Tibial nerve (tissue), 4 donors: ENCODE measurements around the gene COX19. TPM values are rescaled to one million over a fixed set of nuclear protein-coding genes. Genes with fewer than 3 reads are reported as not detected.

Experiments
- DNase-seq, 2 donors: peaks; one replicate each; pipeline ENCODE4 v3.0.0-alpha.2; 2019; ENCODE audit warnings: low spot score in 2 of 2
- H3K27ac ChIP-seq, 4 donors: fragments of 200-600 bp; sonication (generic) in 3 of 4; one replicate each; pipeline ENCODE4 v1.5.1; 2017 to 2019; ENCODE audit warnings: mild to moderate bottlenecking in 1 of 4
- H3K27me3 ChIP-seq, 2 donors: fragments of 200-600 bp; sonication (generic) in 1 of 2; one replicate each; pipeline versions ENCODE4 v1.5.1 to v1.6.0; 2017 to 2019
- H3K36me3 ChIP-seq, 3 donors: fragments of 200-600 bp; sonication (generic); one replicate each; pipeline ENCODE4 v1.5.1; 2018 to 2019
- H3K4me1 ChIP-seq, 4 donors: fragments of 200-600 bp; sonication (generic) in 3 of 4; one replicate each; pipeline ENCODE4 v1.5.1; 2017 to 2019
- H3K4me3 ChIP-seq, 4 donors: fragments of 200-600 bp; sonication (generic) in 3 of 4; one replicate each; pipeline ENCODE4 v1.5.1; 2017 to 2019; ENCODE audit warnings: mild to moderate bottlenecking in 1 of 4, moderate library complexity in 1 of 4
- H3K9me3 ChIP-seq, 4 donors: fragments of 200-600 bp; sonication (generic) in 3 of 4; one replicate each; pipeline ENCODE4 v1.5.1; 2017 to 2019
- EP300 ChIP-seq, 2 donors: sonication (generic); formaldehyde crosslinking; IDR thresholded peaks; one replicate each; pipeline ENCODE4 v1.6.1; 2017; ENCODE audit warnings: antibody characterized with exemption in 2 of 2, mild to moderate bottlenecking in 1 of 2
- POLR2A ChIP-seq, 2 donors: fragments of 450-650 bp; IDR thresholded peaks; one replicate each; pipeline ENCODE4 v1.6.1; 2017; ENCODE audit warnings: antibody characterized with exemption in 2 of 2, mild to moderate bottlenecking in 2 of 2, moderate library complexity in 2 of 2
- WGBS, 2 donors: methylation state at CpG; one replicate each; pipeline ENCODE4 v1.1.5; 2018; 5-methylcytosine and 5-hydroxymethylcytosine counted together
- total RNA-seq, 4 donors: library from RNA; depleted of rRNA; stranded (reverse); fragments of >200 nt; gene quantifications; one replicate each; pipeline ENCODE4 v1.1.0, GENCODE V29; 2016
- TF ChIP-seq, protein P1 (sequence below), 5 experiments: fragments of 200-600 bp in 3 of 5; fragments of 450-650 bp in 2 of 5; sonication (generic) in 3 of 5; IDR thresholded peaks; one replicate each; pipeline ENCODE4 v1.5.1; 2016 to 2019; ENCODE audit warnings: antibody characterized with exemption in 5 of 5, mild to moderate bottlenecking in 3 of 5, moderate library complexity in 2 of 5

The COX19 gene
- total RNA-seq, 4 donors from 2014 or later = 10.8 to 21.3 (median 11.2) TPM

DNA sequence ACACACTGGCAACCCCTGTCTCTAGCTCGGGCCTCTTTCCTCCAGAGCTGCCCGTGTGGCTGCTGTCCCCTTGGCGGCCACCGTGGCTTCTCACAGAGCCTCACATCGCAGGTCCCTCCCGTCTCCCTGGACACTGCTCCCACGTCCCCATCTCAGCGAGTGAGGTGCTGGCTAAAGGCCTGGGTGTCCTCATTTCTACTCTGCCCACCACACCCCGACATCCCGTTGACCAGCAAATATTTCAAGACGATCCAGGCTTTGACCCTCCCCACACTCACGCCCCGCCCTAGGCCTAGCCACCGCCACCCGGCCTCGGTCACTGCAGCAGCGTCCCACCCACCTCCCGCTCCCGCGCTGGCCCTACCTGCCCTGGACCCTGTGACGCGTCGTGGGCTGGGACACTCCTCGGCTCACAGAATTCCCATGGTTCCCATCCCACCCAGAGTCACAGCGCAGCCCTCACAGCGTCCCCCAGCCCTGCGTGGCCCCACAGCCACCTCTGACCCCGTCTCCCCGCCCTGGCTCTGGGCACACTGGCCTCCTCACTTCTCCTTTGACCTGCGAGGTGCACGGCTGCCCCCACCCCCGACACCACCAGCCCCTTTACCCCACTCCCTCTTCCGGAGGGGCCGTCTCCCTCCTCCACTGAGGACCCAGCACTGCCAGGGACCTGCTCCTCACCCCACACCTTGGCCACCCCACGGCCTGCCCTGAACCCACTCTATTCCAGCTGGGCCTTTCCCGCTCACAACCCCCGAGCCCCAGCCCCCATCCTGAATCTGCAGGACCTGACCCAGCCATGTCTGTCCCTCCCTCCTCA lies 27.7 kb downstream of the COX19 start:
- H3K4me3 ChIP-seq = no peak overlapping the region
- no peak for TF ChIP-seq POLR2A (IDR thresholded peaks at IDR 0.05)
- TF ChIP-seq EP300 (IDR thresholded peaks at IDR 0.05) = no peak
- TF ChIP-seq, protein P1, sequence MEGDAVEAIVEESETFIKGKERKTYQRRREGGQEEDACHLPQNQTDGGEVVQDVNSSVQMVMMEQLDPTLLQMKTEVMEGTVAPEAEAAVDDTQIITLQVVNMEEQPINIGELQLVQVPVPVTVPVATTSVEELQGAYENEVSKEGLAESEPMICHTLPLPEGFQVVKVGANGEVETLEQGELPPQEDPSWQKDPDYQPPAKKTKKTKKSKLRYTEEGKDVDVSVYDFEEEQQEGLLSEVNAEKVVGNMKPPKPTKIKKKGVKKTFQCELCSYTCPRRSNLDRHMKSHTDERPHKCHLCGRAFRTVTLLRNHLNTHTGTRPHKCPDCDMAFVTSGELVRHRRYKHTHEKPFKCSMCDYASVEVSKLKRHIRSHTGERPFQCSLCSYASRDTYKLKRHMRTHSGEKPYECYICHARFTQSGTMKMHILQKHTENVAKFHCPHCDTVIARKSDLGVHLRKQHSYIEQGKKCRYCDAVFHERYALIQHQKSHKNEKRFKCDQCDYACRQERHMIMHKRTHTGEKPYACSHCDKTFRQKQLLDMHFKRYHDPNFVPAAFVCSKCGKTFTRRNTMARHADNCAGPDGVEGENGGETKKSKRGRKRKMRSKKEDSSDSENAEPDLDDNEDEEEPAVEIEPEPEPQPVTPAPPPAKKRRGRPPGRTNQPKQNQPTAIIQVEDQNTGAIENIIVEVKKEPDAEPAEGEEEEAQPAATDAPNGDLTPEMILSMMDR (IDR thresholded peaks at IDR 0.05) = no peak
- 83 to 84% methylated on average over 37 of the region's 37 CpGs for WGBS, 2 donors
- no peaks in the 10 kb centered on the region for H3K9me3 ChIP-seq
- H3K27ac ChIP-seq = peak overlapping the region in 1 of 4 donors; percentile 47
- peaks cover 0 to 9% of the 10 kb centered on the region in 2 donors for H3K27me3 ChIP-seq
- H3K36me3 ChIP-seq = no peaks in the 10 kb centered on the region
- H3K4me1 ChIP-seq = peaks cover 0 to 21% (median 3%) of the 10 kb centered on the region in 4 donors
- DNase-seq = no peak

DNA sequence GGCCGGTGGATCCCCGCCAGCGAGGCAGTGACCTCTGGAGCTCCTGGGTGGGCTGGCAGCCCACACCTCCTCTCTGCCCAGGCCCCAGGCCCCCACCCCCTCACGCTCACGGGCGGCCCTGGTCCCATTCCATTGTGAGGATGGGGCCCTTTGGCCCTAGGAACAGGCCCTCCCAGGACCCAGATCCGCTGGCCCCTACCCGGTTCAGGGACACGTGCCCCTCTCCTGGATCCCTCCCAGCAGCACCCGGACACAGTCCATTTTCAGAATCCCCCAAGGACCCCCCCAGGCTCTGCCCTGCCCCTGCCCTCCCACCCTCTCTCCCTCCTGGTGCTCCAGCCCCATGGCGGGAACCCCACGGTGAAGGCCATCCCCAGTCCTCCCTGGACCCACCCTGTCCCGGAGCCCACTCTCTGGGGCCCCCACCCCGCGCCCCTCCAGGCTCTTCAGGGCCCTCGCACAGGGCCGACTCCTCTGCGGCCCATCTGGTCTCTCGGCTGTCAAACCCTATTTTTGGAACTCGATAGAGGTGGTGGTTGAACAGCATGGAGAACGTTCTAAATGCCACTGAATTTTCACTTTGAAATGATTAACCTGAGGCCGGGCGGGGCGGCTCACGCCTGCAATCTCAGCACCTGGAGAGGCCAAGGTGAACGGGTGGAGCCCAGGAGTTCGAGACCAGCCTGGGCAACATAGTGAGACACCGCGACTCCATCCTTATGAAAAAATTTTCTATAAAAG lies 28.9 kb downstream of the COX19 start:
- H3K27me3 ChIP-seq = no peaks in the 10 kb centered on the region
- peak overlapping the region in 3 of 4 donors; percentile 11 to 82 (median 77) for H3K27ac ChIP-seq
- H3K4me1 ChIP-seq = peaks cover 0 to 16% (median 0%) of the 10 kb centered on the region in 4 donors
- no peak for TF ChIP-seq EP300 (IDR thresholded peaks at IDR 0.05)
- no peak for TF ChIP-seq POLR2A (IDR thresholded peaks at IDR 0.05)
- TF ChIP-seq, protein P1 (IDR thresholded peaks at IDR 0.05) = no peak
- 69 to 70% methylated on average over 24 to 29 of the region's 29 CpGs for WGBS, 2 donors
- no peaks in the 10 kb centered on the region for H3K9me3 ChIP-seq
- H3K36me3 ChIP-seq = no peaks in the 10 kb centered on the region
- no peak overlapping the region for H3K4me3 ChIP-seq
- DNase-seq = no peak

DNA sequence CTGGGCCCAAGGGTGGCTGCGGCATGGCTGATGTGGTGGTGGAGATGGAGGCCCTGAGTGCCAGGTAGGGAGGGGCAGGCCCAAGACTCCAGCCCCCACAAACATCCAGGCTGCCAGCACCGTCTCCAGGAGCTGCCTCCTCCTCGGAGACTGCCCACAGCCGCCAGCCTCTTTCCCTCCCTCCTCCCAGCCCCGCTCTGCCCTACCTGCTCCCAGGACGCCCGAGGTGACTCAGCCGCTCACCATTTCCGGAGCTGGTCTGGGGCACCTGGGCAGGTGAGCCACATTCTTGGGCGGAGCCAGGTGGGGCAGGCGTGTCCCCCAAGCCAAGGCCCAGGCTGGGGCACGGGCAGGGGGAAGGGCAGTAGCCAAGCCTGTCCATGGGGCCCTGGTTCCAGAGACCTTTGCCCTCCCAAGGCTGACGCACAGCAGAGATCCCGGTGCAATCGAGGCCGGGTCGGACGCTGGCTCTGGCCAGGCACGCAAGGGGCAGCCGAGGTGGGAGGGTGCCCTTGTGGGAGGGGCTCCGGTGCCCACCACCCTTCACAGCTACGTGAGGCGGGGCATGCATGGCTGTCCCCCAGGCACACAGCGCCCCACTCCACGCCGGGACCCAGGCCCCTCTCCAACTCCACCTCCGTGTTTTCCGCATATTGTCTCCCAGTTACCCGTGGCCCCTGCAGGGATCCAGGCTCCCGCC lies 29.6 kb downstream of the COX19 start:
- Histone ChIP-seq H3K27ac (peak overlapping the region in 3 of 4 donors; percentile 11 to 82 (median 77)), H3K36me3 (no peaks in the 10 kb centered on the region), H3K4me1 (peaks cover 0 to 16% (median 0%) of the 10 kb centered on the region in 4 donors), H3K4me3 (no peak overlapping the region), H3K9me3 (peaks cover 0 to 3% (median 0%) of the 10 kb centered on the region in 4 donors), H3K27me3 (no peaks in the 10 kb centered on the region)
- no peak for DNase-seq
- WGBS, 2 donors = 67 to 70% methylated on average over 19 to 27 of the region's 30 CpGs
- TF ChIP-seq, protein P1 (IDR thresholded peaks at IDR 0.05) = no peak
- no peak for TF ChIP-seq EP300 (IDR thresholded peaks at IDR 0.05)
- no peak for TF ChIP-seq POLR2A (IDR thresholded peaks at IDR 0.05)

DNA sequence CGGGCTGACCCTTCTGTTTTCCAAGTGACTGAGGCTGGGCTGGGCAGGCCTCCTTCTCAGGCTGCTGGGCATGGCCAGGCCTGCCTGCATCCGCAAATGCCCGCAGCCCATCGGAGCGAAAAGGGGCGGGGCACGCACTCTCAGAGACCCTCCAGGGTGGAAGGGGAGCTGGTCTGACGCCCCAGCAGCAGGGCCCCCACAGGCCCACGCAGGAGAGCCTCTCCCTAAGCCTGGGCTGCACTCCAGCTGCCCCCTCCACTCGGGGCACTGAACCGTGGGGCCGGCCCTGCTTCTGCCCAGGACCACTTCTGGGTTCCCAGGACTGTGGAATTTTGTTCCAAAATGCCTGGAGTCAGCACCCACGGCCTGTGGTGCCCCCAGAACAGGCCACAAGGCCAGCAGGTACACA lies 30.2 kb downstream of the COX19 start:
- Histone ChIP-seq H3K4me1 (peaks cover 0 to 16% (median 0%) of the 10 kb centered on the region in 4 donors), H3K4me3 (no peak overlapping the region), H3K27ac (peak overlapping the region in 3 of 4 donors; percentile 11 to 82 (median 77)), H3K36me3 (no peaks in the 10 kb centered on the region), H3K9me3 (peaks cover 0 to 8% (median 0%) of the 10 kb centered on the region in 4 donors), H3K27me3 (no peaks in the 10 kb centered on the region)
- TF ChIP-seq EP300 (IDR thresholded peaks at IDR 0.05) (no peak), POLR2A (IDR thresholded peaks at IDR 0.05) (no peak)
- TF ChIP-seq, protein P1 (IDR thresholded peaks at IDR 0.05) = no peak
- DNase-seq = no peak
- WGBS, 2 donors = 60 to 72% methylated on average over 4 to 12 of the region's 13 CpGs
